GM12878 (cell line): Measurements from ENCODE around the gene FAR2. TPM values are rescaled to one million over a fixed set of nuclear protein-coding genes. Genes with fewer than 3 reads are reported as not detected.

ENCODE experiments used
- ATAC-seq: fragments of 200-7000 bp; cut with Tn5 transposase; 3 replicates; pipeline ENCODE4 v1.9.1; 2020; ENCODE audit warnings: mild to moderate bottlenecking, moderate library complexity
- BruUV-seq: library from RNA; stranded (reverse); fragments of 400-500 nt; replicated peaks from 2 replicates; lab custom pipeline; 2021; lab: Mats Ljungman, UMichigan
- CTCF ChIA-PET: fragments of 300-600 bp; sonication (Branson Sonifier 250); formaldehyde crosslinking; extraction: SDS; loops from one replicate; lab custom pipeline; 2021; ENCODE audit warnings: inconsistent platforms; lab: Yijun Ruan, JAX
- POLR2A ChIA-PET: fragments of 350-600 bp; formaldehyde crosslinking; extraction: SDS; loops from one replicate; lab custom pipeline; 2021; ENCODE audit warnings: inconsistent platforms; lab: Charles Lee
- RAD21 ChIA-PET: fragments of 300-600 bp; sonication (Branson Sonifier 250); formaldehyde crosslinking; loops from one replicate; lab custom pipeline; 2023; ENCODE audit warnings: antibody characterized with exemption; ENCODE audit not compliant: unreplicated experiment; lab: Charles Lee
- SMC1A ChIA-PET: fragments of 300-600 bp; sonication (Branson Sonifier 250); formaldehyde crosslinking; loops from one replicate; lab custom pipeline; 2023; ENCODE audit not compliant: unreplicated experiment, uncharacterized antibody; lab: Charles Lee
- DNase-seq: peaks from one replicate; pipeline ENCODE4 v3.0.0-alpha.2; 2011; ENCODE audit warnings: low read depth, low spot score
- FAIRE-seq: peaks from 3 replicates; lab custom pipeline; 2011; peaks lifted over from hg19 to GRCh38; lab: Jason Lieb, UNC
- H2AFZ ChIP-seq: 2 replicates; pipeline ENCODE4 v1.6.0; 2011; ENCODE audit warnings: low read depth, low read length, control low read depth; ENCODE audit not compliant: control insufficient read depth
- H3K27ac ChIP-seq: 2 replicates; pipeline ENCODE4 v1.5.1; 2011; ENCODE audit warnings: control low read depth; ENCODE audit not compliant: control insufficient read depth, insufficient read depth
- H3K27me3 ChIP-seq, 2 experiments: replicated peaks in 1 of 2; 2 replicates each; pipeline versions ENCODE4 v1.6.0 to v1.6.1; 2011; ENCODE audit warnings: low read length in 1 of 2; ENCODE audit not compliant: control insufficient read depth in 2 of 2, insufficient read depth in 2 of 2
- H3K36me3 ChIP-seq, 2 experiments: 2 replicates each; pipeline ENCODE4 v1.5.1; 2011; ENCODE audit warnings: low read length in 1 of 2; ENCODE audit not compliant: control insufficient read depth in 2 of 2, insufficient read depth in 2 of 2
- H3K4me1 ChIP-seq: 2 replicates; pipeline ENCODE4 v1.6.1; 2011; ENCODE audit warnings: mild to moderate bottlenecking, low read length, moderate library complexity, mixed read lengths; ENCODE audit not compliant: control insufficient read depth, insufficient read depth
- H3K4me2 ChIP-seq: 2 replicates; pipeline ENCODE4 v1.6.0; 2011; ENCODE audit warnings: control low read depth; ENCODE audit not compliant: control insufficient read depth, insufficient read depth
- H3K4me3 ChIP-seq: fragments of 200-600 bp; sonication (generic); 2 replicates; pipeline ENCODE4 v1.5.1; 2016
- H3K79me2 ChIP-seq: 2 replicates; pipeline ENCODE4 v1.6.0; 2011; ENCODE audit warnings: low read length; ENCODE audit not compliant: control insufficient read depth, insufficient read depth
- H3K9ac ChIP-seq: 2 replicates; pipeline ENCODE4 v1.8.0; 2011; ENCODE audit warnings: low read length, control low read depth, mixed read lengths; ENCODE audit not compliant: control insufficient read depth, insufficient read depth
- H3K9me3 ChIP-seq: replicated peaks from 3 replicates; pipeline ENCODE4 v1.5.1; 2011; ENCODE audit warnings: mild to moderate bottlenecking, low read length; ENCODE audit not compliant: control insufficient read depth, insufficient read depth
- H4K20me1 ChIP-seq: 2 replicates; pipeline ENCODE4 v1.6.0; 2011; ENCODE audit not compliant: control insufficient read depth, insufficient read depth
- BHLHE40 ChIP-seq, 2 experiments: fragments of 450-650 bp in 1 of 2; IDR thresholded peaks; 2 replicates each; pipeline ENCODE4 v1.6.1; 2011 to 2017; ENCODE audit warnings: low read depth in 2 of 2, borderline replicate concordance in 1 of 2, improper control_type of control experiment in 1 of 2, low read length in 1 of 2, mild to moderate bottlenecking in 1 of 2
- MEF2A ChIP-seq: IDR thresholded peaks from 2 replicates; pipeline ENCODE4 v1.6.1; 2011; ENCODE audit warnings: low read depth, mild to moderate bottlenecking, low read length, moderate library complexity; ENCODE audit not compliant: insufficient read depth
- MEF2B ChIP-seq: fragments of 450-650 bp; IDR thresholded peaks from 2 replicates; pipeline ENCODE4 v1.6.1; 2018; ENCODE audit warnings: mild to moderate bottlenecking, moderate library complexity; ENCODE audit not compliant: partially characterized antibody, poor library complexity, severe bottlenecking
- PRDM15 ChIP-seq: fragments of 450-650 bp; formaldehyde crosslinking; IDR thresholded peaks from 2 replicates; pipeline ENCODE4 v1.4.0; 2020; ENCODE audit warnings: mild to moderate bottlenecking, moderate library complexity
- RELA ChIP-seq: fragments of 450-650 bp; IDR thresholded peaks from 2 replicates; pipeline ENCODE4 v1.8.0; 2014; ENCODE audit warnings: borderline replicate concordance; ENCODE audit not compliant: partially characterized antibody
- SMAD1 ChIP-seq: fragments of 450-650 bp; IDR thresholded peaks from 2 replicates; pipeline ENCODE4 v1.6.1; 2018; ENCODE audit warnings: mild to moderate bottlenecking, low read depth; ENCODE audit not compliant: partially characterized antibody
- SUPT20H ChIP-seq: IDR thresholded peaks from 2 replicates; pipeline ENCODE4 v1.6.1; 2011; ENCODE audit warnings: low read depth, mild to moderate bottlenecking, low read length, moderate library complexity, borderline replicate concordance; ENCODE audit not compliant: control insufficient read depth
- USF2 ChIP-seq: IDR thresholded peaks from 2 replicates; pipeline ENCODE4 v1.6.1; 2011; ENCODE audit warnings: low read depth, low read length, improper control_type of control experiment, borderline replicate concordance
- ZBTB11 ChIP-seq: fragments of 450-650 bp; formaldehyde crosslinking; IDR thresholded peaks from 2 replicates; pipeline ENCODE4 v1.5.0; 2022; ENCODE audit warnings: mild to moderate bottlenecking, missing genetic modification characterization
- ZNF24 ChIP-seq: fragments of 450-650 bp; IDR thresholded peaks from 2 replicates; pipeline ENCODE4 v1.6.1; 2017; ENCODE audit warnings: antibody characterized with exemption, mild to moderate bottlenecking
- ZZZ3 ChIP-seq: IDR thresholded peaks from 2 replicates; pipeline ENCODE4 v1.6.1; 2011; ENCODE audit warnings: low read depth; ENCODE audit not compliant: control insufficient read depth, insufficient read length
- WGBS: methylation state at CpG from one replicate; pipeline ENCODE4 v1.1.6; 2016; ENCODE audit warnings: low lambda C conversion rate; ENCODE audit not compliant: insufficient replicate concordance, insufficient coverage; ENCODE audit errors: missing lambda C conversion rate; 5-methylcytosine and 5-hydroxymethylcytosine counted together
- in situ Hi-C: fragments of 300-500 bp; cut with MboI; formaldehyde crosslinking; loops from 9 replicates; pipeline ENCODE4 v1.14.3; 2018; ENCODE audit warnings: mixed read lengths
- intact Hi-C: fragments of 100-400 bp; cut with micrococcal nuclease; formaldehyde crosslinking; loops from one replicate; pipeline ENCODE4 v1.14.2; 2022; ENCODE audit not compliant: unreplicated experiment
- polyA plus RNA-seq, 11 experiments: library from polyadenylated mRNA; depleted of rRNA in 4 of 11; unstranded in 6 of 11; stranded (reverse) in 5 of 11; fragments of >200 nt; fragmentation: Nextera tagmentation in 4 of 11; fragmentation: Illumina TruSeq in 1 of 11; extraction: Ambion mirVana in 4 of 11; extraction: Trizol in 1 of 11; gene quantifications; 1 replicate in 1 of 11; 2 replicates in 10 of 11; pipeline versions ENCODE4 v1.2.1 to v1.2.3, GENCODE V29; 2011 to 2016; ENCODE audit warnings: inconsistent platforms in 2 of 11, missing spikeins in 2 of 11, low read depth in 1 of 11
- total RNA-seq, 4 experiments: library from RNA; depleted of rRNA in 3 of 4; stranded (reverse); fragments of >200 nt in 3 of 4; fragmentation: Illumina TruSeq in 1 of 4; extraction: Trizol in 1 of 4; gene quantifications; 2 replicates each; pipeline versions ENCODE4 v1.2.1 to v1.2.3, GENCODE V29; 2013 to 2021

FAR2 gene
- total and polyA plus RNA-seq, 10 of the 15 experiments (the other 5 are each of a cell fraction or from before 2014, with no cell fraction given): 0.50 to 1.1 (median 0.65) TPM

- peaks cover 0 to 22% of the 10 kb centered on the region in 2 experiments; a peak in 2 of 4 replicates for H3K36me3 ChIP-seq
- no peak for FAIRE-seq
- WGBS: 71% methylated on average over 2 of the region's 2 CpGs
- TF ChIP-seq PRDM15 (no peak), USF2 (no peak), SUPT20H (no peak), BHLHE40 (IDR thresholded peaks at IDR 0.05; ENCODE audit: borderline replicate concordance in 1 of 2, low read depth in 2 of 2, low read length in 1 of 2) (no peak), ZBTB11 (CRISPR knock-in tag) (no peak), MEF2B (no peak), ZZZ3 (no peak), ZNF24 (no peak), SMAD1 (no peak), MEF2A (no peak), RELA (no peak)
Observed at GRCh38 chr12:29343022-29343799, 194.1 kb downstream of the FAR2 start.

More at GRCh38 chr12:29343022-29343799, 194.1 kb downstream of the FAR2 start:
- in situ Hi-C loops (no loop called here), intact Hi-C loops (no loop called here)
- ChIA-PET SMC1A (interaction anchor here (1.0 to 2.5 kb wide), 2 partner anchors 12 to 85 kb away, joined by 3 to 6 read pairs; no protein-coding TSS in a partner anchor), RAD21 (interaction anchor here (1.2 kb wide), 1 partner anchor 25 kb away, joined by 3 read pairs; no protein-coding TSS in a partner anchor), CTCF (no interaction called here), POLR2A (no interaction called here)
- ATAC-seq: no peak
- Histone ChIP-seq H4K20me1 (no peaks in the 10 kb centered on the region), H3K9ac (no peak overlapping the region), H3K27me3 (no peaks in the 10 kb centered on the region), H3K4me2 (no peak overlapping the region), H3K4me1 (no peaks in the 10 kb centered on the region), H3K27ac (no peak overlapping the region), H3K9me3 (no peaks in the 10 kb centered on the region), H2AFZ (no peak overlapping the region), H3K4me3 (no peak overlapping the region), H3K79me2 (no peaks in the 10 kb centered on the region)
- DNase-seq: no peak
- no TSS peak for BruUV-seq
